ENCODE data around the gene GLIS1. TPM values are rescaled to one million over a fixed set of nuclear protein-coding genes. Genes with fewer than 3 reads are reported as not detected.

Gene GLIS1
- total RNA-seq, 1 experiment from 2014 or later = 1.7 TPM

GRCh38 chr1:53560581-53561502, 178.1 kb downstream of the GLIS1 start:
- H3K4me2 ChIP-seq (ENCODE audit: low read length) = no peak overlapping the region
- no peaks in the 10 kb centered on the region for H4K20me1 ChIP-seq (ENCODE audit: low read length)
- no peaks in the 10 kb centered on the region for H3K27me3 ChIP-seq (ENCODE audit: low read length)
- H3K79me2 ChIP-seq (ENCODE audit: low read length) = no peaks in the 10 kb centered on the region
- H3K4me1 ChIP-seq (ENCODE audit: insufficient read depth, low read length) = no peaks in the 10 kb centered on the region
- no peaks in the 10 kb centered on the region for H3K9me3 ChIP-seq (ENCODE audit: low read length)
- DNase-seq (no peak), ATAC-seq (no peak)
- ChIA-PET POLR2A (ENCODE audit: unreplicated experiment) (no interaction called here), CTCF (no interaction called here)
- no peak overlapping the region for H3K4me3 ChIP-seq (ENCODE audit: low read length)
- intact Hi-C loops (cut with micrococcal nuclease) = no loop called here
- H3K27ac ChIP-seq (ENCODE audit: low read length) = no peak overlapping the region
- no peak overlapping the region for H3K9ac ChIP-seq (ENCODE audit: low read length)
- no TSS peak for BruUV-seq (replicated peaks)
- no peaks in the 10 kb centered on the region for H3K9me2 ChIP-seq (replicated peaks; ENCODE audit: low read length)
- H3F3A ChIP-seq (ENCODE audit: low read length, unreplicated experiment) = no peaks in the 10 kb centered on the region
- H3K36me3 ChIP-seq (ENCODE audit: low read depth, low read length) = no peaks in the 10 kb centered on the region
- TF ChIP-seq EZH2phosphoT487 (IDR thresholded peaks at IDR 0.05; ENCODE audit: borderline replicate concordance, low read length) = no peak
- no peak for TF ChIP-seq EZH2 (IDR thresholded peaks at IDR 0.05; ENCODE audit: low read length, unreplicated experiment)
- H2AFZ ChIP-seq (ENCODE audit: low read length) = no peak overlapping the region

GRCh38 chr1:53559854-53560580, 178.9 kb downstream of the GLIS1 start:
- H3K9me3 ChIP-seq (ENCODE audit: low read length) = no peaks in the 10 kb centered on the region
- intact Hi-C loops (cut with micrococcal nuclease) = no loop called here
- no peaks in the 10 kb centered on the region for H3K27me3 ChIP-seq (ENCODE audit: low read length)
- no peak overlapping the region for H3K4me3 ChIP-seq (ENCODE audit: low read length)
- H3K36me3 ChIP-seq (ENCODE audit: low read depth, low read length) = no peaks in the 10 kb centered on the region
- no peaks in the 10 kb centered on the region for H3K4me1 ChIP-seq (ENCODE audit: insufficient read depth, low read length)
- no peak overlapping the region for H2AFZ ChIP-seq (ENCODE audit: low read length)
- H4K20me1 ChIP-seq (ENCODE audit: low read length) = no peaks in the 10 kb centered on the region
- no peaks in the 10 kb centered on the region for H3K9me2 ChIP-seq (replicated peaks; ENCODE audit: low read length)
- CTCF ChIA-PET = no interaction called here
- POLR2A ChIA-PET (ENCODE audit: unreplicated experiment) = no interaction called here
- no peak overlapping the region for H3K4me2 ChIP-seq (ENCODE audit: low read length)
- no TSS peak for BruUV-seq (replicated peaks)
- no peak for DNase-seq
- no peaks in the 10 kb centered on the region for H3K79me2 ChIP-seq (ENCODE audit: low read length)
- no peak for ATAC-seq
- no peaks in the 10 kb centered on the region for H3F3A ChIP-seq (ENCODE audit: low read length, unreplicated experiment)
- no peak overlapping the region for H3K27ac ChIP-seq (ENCODE audit: low read length)
- no peak overlapping the region for H3K9ac ChIP-seq (ENCODE audit: low read length)
- TF ChIP-seq CTCF (conservative IDR thresholded peaks at IDR 0.05; ENCODE audit: low read depth, low read length) (no peak), EZH2phosphoT487 (IDR thresholded peaks at IDR 0.05; ENCODE audit: borderline replicate concordance, low read length) (no peak), EZH2 (IDR thresholded peaks at IDR 0.05; ENCODE audit: low read length, unreplicated experiment) (no peak)

- BruUV-seq (replicated peaks) = no TSS peak
- Histone ChIP-seq H3K27ac (ENCODE audit: low read length) (no peak overlapping the region), H3K27me3 (ENCODE audit: low read length) (no peaks in the 10 kb centered on the region), H2AFZ (ENCODE audit: low read length) (no peak overlapping the region), H3K4me1 (ENCODE audit: insufficient read depth, low read length) (no peaks in the 10 kb centered on the region), H3K4me2 (ENCODE audit: low read length) (no peak overlapping the region), H3F3A (ENCODE audit: low read length, unreplicated experiment) (no peaks in the 10 kb centered on the region), H3K9me3 (ENCODE audit: low read length) (no peaks in the 10 kb centered on the region), H4K20me1 (ENCODE audit: low read length) (no peaks in the 10 kb centered on the region), H3K4me3 (ENCODE audit: low read length) (no peak overlapping the region), H3K9me2 (replicated peaks; ENCODE audit: low read length) (no peaks in the 10 kb centered on the region), H3K9ac (ENCODE audit: low read length) (no peak overlapping the region), H3K79me2 (ENCODE audit: low read length) (no peaks in the 10 kb centered on the region), H3K36me3 (ENCODE audit: low read depth, low read length) (no peaks in the 10 kb centered on the region)
- ChIA-PET POLR2A (ENCODE audit: unreplicated experiment) (no interaction called here), CTCF (no interaction called here)
- TF ChIP-seq EZH2phosphoT487 (IDR thresholded peaks at IDR 0.05; ENCODE audit: borderline replicate concordance, low read length) (no peak), CTCF (conservative IDR thresholded peaks at IDR 0.05; ENCODE audit: low read depth, low read length) (no peak), EZH2 (IDR thresholded peaks at IDR 0.05; ENCODE audit: low read length, unreplicated experiment) (no peak)
- intact Hi-C loops (cut with micrococcal nuclease) = no loop called here
- DNase-seq (no peak), ATAC-seq (no peak)
Measured at GRCh38 chr1:53559391-53559815, 179.6 kb downstream of the GLIS1 start.
